HCT116 (cell line): ENCODE results near the gene PLCG2. TPM values are rescaled to one million over a fixed set of nuclear protein-coding genes. Genes with fewer than 3 reads are reported as not detected.
"Not testable (repeated sequence)": the region's sequence is repeated elsewhere in the genome, so short reads cannot be mapped to it uniquely, and the experiment has no call there.

Experiments used
- ATAC-seq: fragments of 200-7000 bp; cut with Tn5 transposase; 2 replicates; pipeline ENCODE4 v1.9.1; 2020; ENCODE audit warnings: mild to moderate bottlenecking, moderate library complexity
- BruUV-seq: library from RNA; stranded (reverse); fragments of 400-500 nt; replicated peaks from 2 replicates; lab custom pipeline; 2021; lab: Mats Ljungman, UMichigan
- CTCF ChIA-PET: fragments of 300-600 bp; sonication (Branson Sonifier 250); formaldehyde crosslinking; loops from one replicate; lab custom pipeline; 2021; ENCODE audit warnings: antibody characterized with exemption; lab: Charles Lee
- POLR2A ChIA-PET: fragments of 300-600, 350-600 bp; sonication (Branson Sonifier 250); formaldehyde crosslinking; loops from one replicate; lab custom pipeline; 2021; ENCODE audit warnings: antibody characterized with exemption; lab: Charles Lee
- RAD21 ChIA-PET, 2 experiments: fragments of 300-600 bp; sonication (Branson Sonifier 250); formaldehyde crosslinking; loops; one replicate each; lab custom pipeline; 2023; ENCODE audit warnings: low total read pairs in 2 of 2; ENCODE audit not compliant: uncharacterized antibody in 2 of 2, unreplicated experiment in 2 of 2, low non-redundant PET in 1 of 2; lab: Charles Lee
- DNase-seq: peaks from one replicate; pipeline ENCODE4 v3.0.0-alpha.2; 2010; ENCODE audit warnings: low read depth, low spot score
- H2AFZ ChIP-seq: fragments of 200-600 bp; shearing (Covaris generic), sonication (generic); 2 replicates; pipeline ENCODE4 v1.6.1; 2017; ENCODE audit warnings: low read depth, mixed run types, mixed read lengths, antibody characterized with exemption, low read length; ENCODE audit not compliant: poor library complexity, severe bottlenecking
- H3K27ac ChIP-seq: 2 replicates; pipeline ENCODE4 v1.5.1; 2012; ENCODE audit warnings: low read depth, low read length
- H3K27me3 ChIP-seq: fragments of 200-600 bp; sonication (generic); 2 replicates; pipeline ENCODE4 v1.6.1; 2016; ENCODE audit warnings: mixed run types, low read length, mixed read lengths; ENCODE audit not compliant: insufficient read depth
- H3K36me3 ChIP-seq, 2 experiments: fragments of 200-500 bp in 1 of 2; fragments of 200-600 bp in 1 of 2; sonication (Bioruptor generic) in 1 of 2; sonication (generic) in 1 of 2; 2 replicates each; pipeline versions ENCODE4 v1.5.1 to v1.6.1; 2014 to 2016; ENCODE audit warnings: low read length in 2 of 2, inconsistent platforms in 1 of 2, mixed read lengths in 1 of 2, mixed run types in 1 of 2; ENCODE audit not compliant: insufficient read depth in 2 of 2, control insufficient read depth in 1 of 2
- H3K4me1 ChIP-seq, 2 experiments: fragments of 200-600 bp in 1 of 2; sonication (generic) in 1 of 2; 2 replicates each; pipeline versions ENCODE4 v1.5.1 to v1.6.1; 2012 to 2017; ENCODE audit warnings: low read length in 2 of 2, inconsistent platforms in 1 of 2, mild to moderate bottlenecking in 1 of 2, mixed read lengths in 1 of 2, mixed run types in 1 of 2, moderate library complexity in 1 of 2; ENCODE audit not compliant: insufficient read depth in 2 of 2, control insufficient read depth in 1 of 2
- H3K4me2 ChIP-seq: fragments of 200-600 bp; sonication (generic); 2 replicates; pipeline ENCODE4 v1.6.1; 2017; ENCODE audit warnings: mixed run types, low read length, mixed read lengths
- H3K4me3 ChIP-seq, 2 experiments: fragments of 200-600 bp in 1 of 2; sonication (generic) in 1 of 2; replicated peaks in 1 of 2; 2 replicates each; pipeline ENCODE4 v1.5.1; 2011 to 2016; ENCODE audit warnings: low read length in 2 of 2, control low read depth in 1 of 2, low read depth in 1 of 2, mild to moderate bottlenecking in 1 of 2, mixed read lengths in 1 of 2, mixed run types in 1 of 2
- H3K79me2 ChIP-seq: fragments of 200-600 bp; sonication (generic); 2 replicates; pipeline ENCODE4 v1.6.1; 2017; ENCODE audit warnings: mild to moderate bottlenecking, mixed run types, low read length, moderate library complexity, mixed read lengths; ENCODE audit not compliant: insufficient read depth
- H3K9ac ChIP-seq: fragments of 200-600 bp; sonication (generic); 2 replicates; pipeline ENCODE4 v1.6.1; 2016; ENCODE audit warnings: low read length, mixed read lengths
- H3K9me2 ChIP-seq: fragments of 200-600 bp; sonication (generic), shearing (Covaris generic); 2 replicates; pipeline ENCODE4 v1.6.1; 2017; ENCODE audit warnings: mixed run types, mild to moderate bottlenecking, moderate library complexity; ENCODE audit not compliant: insufficient read depth
- H3K9me3 ChIP-seq, 2 experiments: fragments of 200-500 bp in 1 of 2; fragments of 200-600 bp in 1 of 2; sonication (Bioruptor generic) in 1 of 2; sonication (generic) in 1 of 2; 2 replicates each; pipeline ENCODE4 v1.6.1; 2014 to 2017; ENCODE audit warnings: low read length in 2 of 2, mixed read lengths in 2 of 2, inconsistent platforms in 1 of 2, low read depth in 1 of 2, mild to moderate bottlenecking in 1 of 2, mixed run types in 1 of 2, moderate library complexity in 1 of 2; ENCODE audit not compliant: control insufficient read depth in 1 of 2, insufficient read depth in 1 of 2
- H4K20me1 ChIP-seq: fragments of 200-600 bp; sonication (generic), shearing (Covaris generic); 2 replicates; pipeline ENCODE4 v1.6.1; 2017; ENCODE audit warnings: mixed run types, mild to moderate bottlenecking, moderate library complexity; ENCODE audit not compliant: insufficient read depth
- ATF3 ChIP-seq: IDR thresholded peaks from 2 replicates; pipeline ENCODE4 v1.6.1; 2012
- EZH2 ChIP-seq: fragments of 200-600 bp; sonication (generic); IDR thresholded peaks from 2 replicates; pipeline ENCODE4 v1.6.1; 2017; ENCODE audit warnings: antibody characterized with exemption, mixed run types
- EZH2phosphoT487 ChIP-seq: fragments of 200-600 bp; IDR thresholded peaks from 2 replicates; pipeline ENCODE4 v1.6.1; 2018; ENCODE audit warnings: antibody characterized with exemption, borderline replicate concordance
- FOSL1 ChIP-seq: IDR thresholded peaks from 2 replicates; pipeline ENCODE4 v1.6.1; 2012; ENCODE audit warnings: low read depth
- JUND ChIP-seq: IDR thresholded peaks from 2 replicates; pipeline ENCODE4 v1.6.1; 2012
- MAX ChIP-seq: IDR thresholded peaks from 2 replicates; pipeline ENCODE4 v1.6.1; 2012
- POLR2AphosphoS5 ChIP-seq: IDR thresholded peaks from 2 replicates; pipeline ENCODE4 v1.6.1; 2011; ENCODE audit warnings: mild to moderate bottlenecking, low read depth, low read length, moderate library complexity
- SP1 ChIP-seq: IDR thresholded peaks from 2 replicates; pipeline ENCODE4 v1.6.1; 2012; ENCODE audit warnings: low read depth
- ZNF274 ChIP-seq: fragments of 200-500 bp; sonication (Bioruptor generic); IDR thresholded peaks from 2 replicates; pipeline ENCODE4 v1.6.1; 2014; ENCODE audit warnings: mild to moderate bottlenecking, low read depth, low read length, inconsistent platforms
- intact Hi-C: fragments of 100-400 bp; cut with micrococcal nuclease; formaldehyde crosslinking; loops from 2 replicates; pipeline ENCODE4 v1.10.0; 2022
- total RNA-seq: library from RNA; stranded (reverse); gene quantifications from one replicate; pipeline ENCODE4 v1.2.1, GENCODE V29; 2021; ENCODE audit not compliant: unreplicated experiment
- TF ChIP-seq, protein P1 (sequence below): IDR thresholded peaks from 2 replicates; pipeline ENCODE4 v1.6.1; 2011; ENCODE audit warnings: mild to moderate bottlenecking, low read length, moderate library complexity; ENCODE audit not compliant: insufficient replicate concordance; ENCODE audit errors: extremely low read depth
- TF ChIP-seq, protein P2 (sequence below), 3 experiments: fragments of 200-600 bp in 1 of 3; sonication (generic) in 1 of 3; IDR thresholded peaks in 2 of 3; conservative IDR thresholded peaks in 1 of 3; 2 replicates each; pipeline ENCODE4 v1.5.1; 2012 to 2017; ENCODE audit warnings: low read depth in 2 of 3, low read length in 2 of 3, antibody characterized with exemption in 1 of 3, borderline replicate concordance in 1 of 3, control low read depth in 1 of 3, mild to moderate bottlenecking in 1 of 3, mixed read lengths in 1 of 3, mixed run types in 1 of 3, moderate library complexity in 1 of 3; ENCODE audit not compliant: insufficient read depth in 1 of 3

Gene PLCG2
- total RNA-seq, 1 experiment from 2014 or later = 31.2 TPM

DNA sequence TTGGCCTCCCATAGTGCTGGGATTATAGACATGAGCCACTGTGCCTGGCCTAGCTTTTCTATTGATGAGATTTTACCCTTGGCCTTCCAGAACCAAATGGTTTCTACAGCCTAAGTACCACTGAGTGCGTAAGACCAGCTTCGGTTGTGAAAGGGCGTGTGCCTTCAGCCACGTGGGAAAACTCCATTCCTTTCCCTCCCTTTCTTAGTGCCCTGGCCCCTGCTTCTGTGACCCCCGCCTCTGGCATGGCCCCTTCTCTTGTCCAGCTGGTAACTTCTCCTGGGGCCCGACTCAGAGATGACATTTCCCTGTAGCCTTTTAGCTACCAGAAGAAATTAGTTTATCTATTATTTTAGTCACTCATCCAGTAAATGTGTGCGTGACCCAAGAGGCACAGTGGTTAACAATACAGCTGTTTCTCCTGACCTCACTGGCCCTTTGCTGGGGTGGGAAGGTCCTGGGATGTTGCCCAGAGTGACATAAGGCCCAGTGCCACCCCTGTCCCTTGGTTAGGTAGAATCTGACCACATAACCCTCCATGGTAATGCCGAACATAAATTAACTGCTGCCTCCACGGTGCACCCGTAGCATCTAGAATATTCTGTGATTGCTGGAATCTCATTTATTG, 97.3 kb downstream of the PLCG2 start:
- DNase-seq = no peak
- TF ChIP-seq ZNF274 = no peak
- TF ChIP-seq SP1 = no peak
- TF ChIP-seq FOSL1 = no peak
- TF ChIP-seq, protein P1, sequence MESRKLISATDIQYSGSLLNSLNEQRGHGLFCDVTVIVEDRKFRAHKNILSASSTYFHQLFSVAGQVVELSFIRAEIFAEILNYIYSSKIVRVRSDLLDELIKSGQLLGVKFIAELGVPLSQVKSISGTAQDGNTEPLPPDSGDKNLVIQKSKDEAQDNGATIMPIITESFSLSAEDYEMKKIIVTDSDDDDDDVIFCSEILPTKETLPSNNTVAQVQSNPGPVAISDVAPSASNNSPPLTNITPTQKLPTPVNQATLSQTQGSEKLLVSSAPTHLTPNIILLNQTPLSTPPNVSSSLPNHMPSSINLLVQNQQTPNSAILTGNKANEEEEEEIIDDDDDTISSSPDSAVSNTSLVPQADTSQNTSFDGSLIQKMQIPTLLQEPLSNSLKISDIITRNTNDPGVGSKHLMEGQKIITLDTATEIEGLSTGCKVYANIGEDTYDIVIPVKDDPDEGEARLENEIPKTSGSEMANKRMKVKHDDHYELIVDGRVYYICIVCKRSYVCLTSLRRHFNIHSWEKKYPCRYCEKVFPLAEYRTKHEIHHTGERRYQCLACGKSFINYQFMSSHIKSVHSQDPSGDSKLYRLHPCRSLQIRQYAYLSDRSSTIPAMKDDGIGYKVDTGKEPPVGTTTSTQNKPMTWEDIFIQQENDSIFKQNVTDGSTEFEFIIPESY = no peak
- TF ChIP-seq ATF3 = no peak
- no peak for TF ChIP-seq JUND
- TF ChIP-seq, protein P2, sequence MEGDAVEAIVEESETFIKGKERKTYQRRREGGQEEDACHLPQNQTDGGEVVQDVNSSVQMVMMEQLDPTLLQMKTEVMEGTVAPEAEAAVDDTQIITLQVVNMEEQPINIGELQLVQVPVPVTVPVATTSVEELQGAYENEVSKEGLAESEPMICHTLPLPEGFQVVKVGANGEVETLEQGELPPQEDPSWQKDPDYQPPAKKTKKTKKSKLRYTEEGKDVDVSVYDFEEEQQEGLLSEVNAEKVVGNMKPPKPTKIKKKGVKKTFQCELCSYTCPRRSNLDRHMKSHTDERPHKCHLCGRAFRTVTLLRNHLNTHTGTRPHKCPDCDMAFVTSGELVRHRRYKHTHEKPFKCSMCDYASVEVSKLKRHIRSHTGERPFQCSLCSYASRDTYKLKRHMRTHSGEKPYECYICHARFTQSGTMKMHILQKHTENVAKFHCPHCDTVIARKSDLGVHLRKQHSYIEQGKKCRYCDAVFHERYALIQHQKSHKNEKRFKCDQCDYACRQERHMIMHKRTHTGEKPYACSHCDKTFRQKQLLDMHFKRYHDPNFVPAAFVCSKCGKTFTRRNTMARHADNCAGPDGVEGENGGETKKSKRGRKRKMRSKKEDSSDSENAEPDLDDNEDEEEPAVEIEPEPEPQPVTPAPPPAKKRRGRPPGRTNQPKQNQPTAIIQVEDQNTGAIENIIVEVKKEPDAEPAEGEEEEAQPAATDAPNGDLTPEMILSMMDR (IDR thresholded peaks at IDR 0.05 in 2 of 3, conservative IDR thresholded peaks at IDR 0.05 in 1 of 3; ENCODE audit: borderline replicate concordance in 1 of 3, insufficient read depth in 1 of 3, low read depth in 2 of 3, low read length in 2 of 3) = no peak
- no peak for TF ChIP-seq EZH2phosphoT487
- TF ChIP-seq POLR2AphosphoS5 = no peak
- no peak for TF ChIP-seq MAX
- TF ChIP-seq EZH2 = no peak
- ATAC-seq = no peak
- POLR2A ChIA-PET = no interaction called here
- H2AFZ ChIP-seq = no peak overlapping the region
- no peaks in the 10 kb centered on the region for H3K9me2 ChIP-seq
- H3K27ac ChIP-seq = no peak overlapping the region
- no peaks in the 10 kb centered on the region for H3K4me1 ChIP-seq
- no peaks in the 10 kb centered on the region for H3K79me2 ChIP-seq
- H3K9ac ChIP-seq = no peak overlapping the region
- no peaks in the 10 kb centered on the region for H3K27me3 ChIP-seq
- CTCF ChIA-PET = interaction anchor here (0.9 to 4.8 kb wide), 3 partner anchors 10 to 139 kb away, joined by 3 to 39 read pairs (median 4); no protein-coding TSS in a partner anchor
- no peaks in the 10 kb centered on the region for H3K36me3 ChIP-seq
- H3K9me3 ChIP-seq = no peaks in the 10 kb centered on the region
- H4K20me1 ChIP-seq = no peaks in the 10 kb centered on the region
- RAD21 ChIA-PET = no interaction called here
- intact Hi-C loops = loop anchor here (10.0 kb wide), 1 partner anchor 252 kb away; no protein-coding TSS in a partner anchor
- H3K4me3 ChIP-seq = no peak overlapping the region
- BruUV-seq = no TSS peak
- no peak overlapping the region for H3K4me2 ChIP-seq

- H3K9ac ChIP-seq, DNase-seq, H3K79me2 ChIP-seq, H2AFZ ChIP-seq, H3K9me3 ChIP-seq, H3K4me3 ChIP-seq, H3K4me1 ChIP-seq, H3K9me2 ChIP-seq, H3K27me3 ChIP-seq, H3K36me3 ChIP-seq, RAD21 ChIA-PET, ATAC-seq, BruUV-seq, H3K4me2 ChIP-seq, H4K20me1 ChIP-seq, POLR2A ChIA-PET, H3K27ac ChIP-seq: not testable (repeated sequence)
- CTCF ChIA-PET = interaction anchor here (0.6 kb wide), 1 partner anchor 38 kb away, joined by 4 read pairs; no protein-coding TSS in a partner anchor
- intact Hi-C loops = loop anchor here (10.0 kb wide), 1 partner anchor 253 kb away; no protein-coding TSS in a partner anchor
Observed at GRCh38 chr16:81877490-81877889, 98.4 kb downstream of the PLCG2 start.
